ENCODE results near the gene CD9. TPM values are rescaled to one million over a fixed set of nuclear protein-coding genes. Genes with fewer than 3 reads are reported as not detected.

CD9 gene
- total and polyA plus RNA-seq, 2 of the 8 experiments (the other 6 are each of a cell fraction or from before 2014, with no cell fraction given) = 168 to 319 TPM

- Histone ChIP-seq H4K20me1 (replicated peaks in 1 of 2; ENCODE audit: control insufficient read depth in 1 of 2, insufficient read depth in 2 of 2, low read length in 2 of 2) (no peaks in the 10 kb centered on the region), H4K5ac (ENCODE audit: insufficient read length, low read depth, low read length) (no peak overlapping the region), H3K9ac (replicated peaks in 1 of 4; ENCODE audit: extremely low read depth in 1 of 4, low read depth in 3 of 4, low read length in 3 of 4) (no peak overlapping the region), H3K23ac (ENCODE audit: insufficient read length) (no peak overlapping the region), H3K27me3 (replicated peaks in 1 of 4; ENCODE audit: control insufficient read depth in 3 of 4, extremely low read depth in 1 of 4, insufficient read depth in 3 of 4, low read length in 3 of 4) (no peaks in the 10 kb centered on the region), H2BK120ac (replicated peaks; ENCODE audit: low read depth, low read length) (no peak overlapping the region), H3K79me2 (ENCODE audit: control insufficient read depth in 1 of 2, insufficient read depth in 2 of 2, low read length in 2 of 2) (no peaks in the 10 kb centered on the region), H3K79me1 (ENCODE audit: low read depth, low read length) (no peaks in the 10 kb centered on the region), H4K91ac (replicated peaks; ENCODE audit: insufficient read length, low read length) (no peak overlapping the region), H3K4ac (replicated peaks; ENCODE audit: insufficient read length, low read depth, low read length) (no peak overlapping the region), H2BK20ac (ENCODE audit: low read length) (no peak overlapping the region), H2AFZ (ENCODE audit: low read length) (no peak overlapping the region), H3K27ac (ENCODE audit: low read depth, low read length) (no peak overlapping the region), H3K4me2 (ENCODE audit: insufficient read depth in 1 of 2, low read depth in 2 of 2, low read length in 2 of 2) (no peak overlapping the region), H4K8ac (ENCODE audit: extremely low read depth, insufficient read depth, low read length) (no peak overlapping the region), H3K36me3 (ENCODE audit: control insufficient read depth in 2 of 4, insufficient read depth in 4 of 4, low read length in 3 of 4) (no peaks in the 10 kb centered on the region), H3K18ac (ENCODE audit: extremely low read depth, low read length) (no peak overlapping the region), H2BK15ac (ENCODE audit: low read length) (no peak overlapping the region), H3K14ac (ENCODE audit: insufficient read length) (no peak overlapping the region), H2BK12ac (ENCODE audit: low read depth, low read length) (no peak overlapping the region), H3K9me3 (ENCODE audit: insufficient read depth in 2 of 2, low read depth in 1 of 2, low read length in 1 of 2) (no peaks in the 10 kb centered on the region), H3K23me2 (ENCODE audit: low read depth, low read length) (no peaks in the 10 kb centered on the region), H2BK5ac (ENCODE audit: low read depth, low read length) (no peak overlapping the region), H3K4me3 (ENCODE audit: extremely low read depth in 1 of 4, insufficient read depth in 2 of 4, low read depth in 3 of 4, low read length in 4 of 4) (no peak overlapping the region), H2AK5ac (ENCODE audit: low read depth, low read length) (no peak overlapping the region), H3K4me1 (replicated peaks in 1 of 4; ENCODE audit: control insufficient read depth in 3 of 4, insufficient read depth in 4 of 4, low read length in 3 of 4) (no peaks in the 10 kb centered on the region), H3K56ac (replicated peaks; ENCODE audit: insufficient read length, low read depth, low read length) (no peak overlapping the region)
- no peak for FAIRE-seq
- ChIA-PET CTCF (ENCODE audit: partially characterized antibody) (interaction anchor here (0.6 kb wide), 1 partner anchor 102 kb away, joined by 3 read pairs; no protein-coding TSS in a partner anchor), POLR2A (ENCODE audit: partially characterized antibody) (no interaction called here)
- DNase-seq (ENCODE audit: low read depth in 1 of 2, low spot score in 2 of 2) = no peak
- 93% methylated on average over 2 of the region's 2 CpGs; no CpG with 5 or more reads in 1 of the 2 experiments for WGBS, 2 experiments (ENCODE audit: extremely low coverage in 1 of 2, insufficient coverage in 1 of 2, insufficient read length in 1 of 2, insufficient replicate concordance in 2 of 2, low coverage in 1 of 2, low lambda C conversion rate in 2 of 2, missing lambda C conversion rate in 1 of 2)
- TF ChIP-seq SP2 (IDR thresholded peaks at IDR 0.05; ENCODE audit: low read length) (no peak), BRCA1 (IDR thresholded peaks at IDR 0.05; ENCODE audit: low read depth, low read length) (no peak), RFX5 (IDR thresholded peaks at IDR 0.05; ENCODE audit: borderline replicate concordance, low read depth, low read length) (no peak), SIX5 (IDR thresholded peaks at IDR 0.05; ENCODE audit: low read depth, low read length) (no peak), TBP (IDR thresholded peaks at IDR 0.05; ENCODE audit: low read depth, low read length) (no peak), CTCF (IDR thresholded peaks at IDR 0.05; ENCODE audit: control extremely low read depth in 1 of 3, insufficient read depth in 1 of 3, low read depth in 1 of 3, low read length in 3 of 3) (no peak)
These were observed 34.8 kb upstream of the CD9 start for GRCh38 chr12:6165395-6165794.

Measured in H1 (cell line).